CD4-positive, alpha-beta T cell treated with Interleukin-17A for 1 hour (primary cell): ENCODE data around the gene CCDC182.

Experiments
- DNase-seq: peaks from one replicate; pipeline ENCODE4 v3.0.0-alpha.2; 2020

CCDC182 gene

GRCh38 chr17:57726213-57726790, 18.8 kb downstream of the CCDC182 start:
- no peak for DNase-seq

GRCh38 chr17:57724729-57725125, 20.4 kb downstream of the CCDC182 start:
- DNase-seq, result no peak

- DNase-seq, result no peak
These were observed 20.9 kb downstream of the CCDC182 start for GRCh38 chr17:57724026-57724728.

GRCh38 chr17:57723427-57724025, 21.6 kb downstream of the CCDC182 start:
- no peak for DNase-seq

GRCh38 chr17:57722704-57723043, 22.4 kb downstream of the CCDC182 start:
- DNase-seq, result no peak

- DNase-seq, result no peak
These were observed 23.0 kb downstream of the CCDC182 start for GRCh38 chr17:57721967-57722703.

- DNase-seq, result no peak
These were observed 24.6 kb downstream of the CCDC182 start for GRCh38 chr17:57720386-57721035.

- DNase-seq, result no peak
These were observed 26.2 kb downstream of the CCDC182 start for GRCh38 chr17:57718878-57719277.

- no peak for DNase-seq
These were observed 29.1 kb downstream of the CCDC182 start for GRCh38 chr17:57715981-57716380.

- DNase-seq, result no peak
These were observed 30.4 kb downstream of the CCDC182 start for GRCh38 chr17:57714665-57715180.

- no peak for DNase-seq
These were observed 32.0 kb downstream of the CCDC182 start for GRCh38 chr17:57713140-57713539.

- no peak for DNase-seq
These were observed 36.7 kb downstream of the CCDC182 start for GRCh38 chr17:57708410-57708809.

GRCh38 chr17:57707892-57708291, 37.2 kb downstream of the CCDC182 start:
- no peak for DNase-seq

- DNase-seq, result no peak
These were observed 38.3 kb downstream of the CCDC182 start for GRCh38 chr17:57706761-57707160.

GRCh38 chr17:57705921-57706695, 39.0 kb downstream of the CCDC182 start:
- no peak for DNase-seq

GRCh38 chr17:57704448-57704847, 40.7 kb downstream of the CCDC182 start:
- no peak for DNase-seq

GRCh38 chr17:57703273-57703672, 41.8 kb downstream of the CCDC182 start:
- no peak for DNase-seq

GRCh38 chr17:57701124-57701523, 44.0 kb downstream of the CCDC182 start:
- no peak for DNase-seq

- DNase-seq, result no peak
These were observed 45.3 kb downstream of the CCDC182 start for GRCh38 chr17:57699751-57700219.

GRCh38 chr17:57697891-57698711, 47.0 kb downstream of the CCDC182 start:
- peak; percentile 13 for DNase-seq

- DNase-seq, result no peak
These were observed 47.9 kb downstream of the CCDC182 start for GRCh38 chr17:57697197-57697596.
